Gastroesophageal sphincter (tissue), 3 donors: ENCODE results near the gene CELF2.

Experiments
- EP300 ChIP-seq: sonication (generic); formaldehyde crosslinking; IDR thresholded peaks from one replicate; pipeline ENCODE4 v1.6.1; 2017; ENCODE audit warnings: antibody characterized with exemption, mild to moderate bottlenecking
- POLR2A ChIP-seq, 2 donors: fragments of 450-650 bp; IDR thresholded peaks; one replicate each; pipeline ENCODE4 v1.6.1; 2017; ENCODE audit warnings: antibody characterized with exemption in 2 of 2, mild to moderate bottlenecking in 2 of 2, moderate library complexity in 1 of 2
- POLR2AphosphoS5 ChIP-seq: sonication (generic); formaldehyde crosslinking; IDR thresholded peaks from one replicate; pipeline ENCODE4 v1.6.1; 2017; ENCODE audit warnings: antibody characterized with exemption
- TF ChIP-seq, protein P1 (sequence below), 4 experiments: fragments of 200-600 bp in 2 of 4; fragments of 450-650 bp in 2 of 4; sonication (generic) in 1 of 4; IDR thresholded peaks; one replicate each; pipeline ENCODE4 v1.5.1; 2017 to 2019; ENCODE audit warnings: antibody characterized with exemption in 4 of 4, mild to moderate bottlenecking in 2 of 4, moderate library complexity in 2 of 4

DNA sequence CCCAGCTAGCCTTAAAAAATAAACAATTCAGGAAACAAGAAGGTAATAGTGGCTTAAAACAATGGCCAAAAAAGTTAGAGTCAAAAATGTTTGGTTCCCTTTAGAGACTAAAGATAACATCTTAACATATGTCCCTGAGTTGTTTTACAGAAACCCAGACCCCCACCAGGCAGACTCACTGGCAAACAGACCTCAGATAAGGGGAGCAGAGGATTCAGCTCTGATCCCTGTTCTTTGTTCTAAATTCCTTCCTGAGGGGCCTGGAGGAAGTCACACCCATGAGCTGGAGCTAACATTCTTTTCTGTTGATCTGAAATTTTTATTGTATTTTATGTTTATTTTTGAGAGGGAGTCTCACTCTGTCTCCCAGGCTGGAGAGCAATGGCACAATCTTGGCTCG is 346.6 kb downstream of the CELF2 start:
- TF ChIP-seq, protein P1, sequence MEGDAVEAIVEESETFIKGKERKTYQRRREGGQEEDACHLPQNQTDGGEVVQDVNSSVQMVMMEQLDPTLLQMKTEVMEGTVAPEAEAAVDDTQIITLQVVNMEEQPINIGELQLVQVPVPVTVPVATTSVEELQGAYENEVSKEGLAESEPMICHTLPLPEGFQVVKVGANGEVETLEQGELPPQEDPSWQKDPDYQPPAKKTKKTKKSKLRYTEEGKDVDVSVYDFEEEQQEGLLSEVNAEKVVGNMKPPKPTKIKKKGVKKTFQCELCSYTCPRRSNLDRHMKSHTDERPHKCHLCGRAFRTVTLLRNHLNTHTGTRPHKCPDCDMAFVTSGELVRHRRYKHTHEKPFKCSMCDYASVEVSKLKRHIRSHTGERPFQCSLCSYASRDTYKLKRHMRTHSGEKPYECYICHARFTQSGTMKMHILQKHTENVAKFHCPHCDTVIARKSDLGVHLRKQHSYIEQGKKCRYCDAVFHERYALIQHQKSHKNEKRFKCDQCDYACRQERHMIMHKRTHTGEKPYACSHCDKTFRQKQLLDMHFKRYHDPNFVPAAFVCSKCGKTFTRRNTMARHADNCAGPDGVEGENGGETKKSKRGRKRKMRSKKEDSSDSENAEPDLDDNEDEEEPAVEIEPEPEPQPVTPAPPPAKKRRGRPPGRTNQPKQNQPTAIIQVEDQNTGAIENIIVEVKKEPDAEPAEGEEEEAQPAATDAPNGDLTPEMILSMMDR (IDR thresholded peaks at IDR 0.05): no peak
- TF ChIP-seq POLR2AphosphoS5 (no peak), POLR2A (IDR thresholded peaks at IDR 0.05) (no peak), EP300 (no peak)
